Esophagus (tissue), 2 donors: ENCODE measurements around the gene CMTM5. TPM values are rescaled to one million over a fixed set of nuclear protein-coding genes. Genes with fewer than 3 reads are reported as not detected.

Source experiments
- H3K27ac ChIP-seq, 2 donors: one replicate each; pipeline ENCODE4 v1.5.1; 2013; ENCODE audit warnings: low read depth in 2 of 2, mild to moderate bottlenecking in 2 of 2, inconsistent platforms in 1 of 2, low read length in 1 of 2, moderate library complexity in 1 of 2
- H3K27me3 ChIP-seq, 2 donors: one replicate each; pipeline ENCODE4 v1.6.1; 2013; ENCODE audit warnings: low read length in 2 of 2, control low read depth in 1 of 2, mild to moderate bottlenecking in 1 of 2; ENCODE audit not compliant: insufficient read depth in 2 of 2, control insufficient read depth in 1 of 2
- H3K36me3 ChIP-seq, 2 donors: one replicate each; pipeline ENCODE4 v1.6.1; 2013; ENCODE audit warnings: low read length in 1 of 2; ENCODE audit not compliant: control insufficient read depth in 2 of 2, insufficient read depth in 2 of 2
- H3K4me1 ChIP-seq, 2 donors: one replicate each; pipeline ENCODE4 v1.6.1; 2013; ENCODE audit warnings: low read length in 1 of 2; ENCODE audit not compliant: control insufficient read depth in 2 of 2, insufficient read depth in 2 of 2
- H3K4me3 ChIP-seq, 2 donors: one replicate each; pipeline ENCODE4 v1.5.1; 2013; ENCODE audit warnings: low read length in 2 of 2, mild to moderate bottlenecking in 2 of 2, low read depth in 1 of 2, moderate library complexity in 1 of 2
- H3K9me3 ChIP-seq, 2 donors: one replicate each; pipeline ENCODE4 v1.6.1; 2013; ENCODE audit warnings: mild to moderate bottlenecking in 2 of 2, low read depth in 1 of 2, low read length in 1 of 2, moderate library complexity in 1 of 2; ENCODE audit not compliant: control insufficient read depth in 2 of 2, insufficient read depth in 1 of 2
- WGBS, 2 donors: extraction: QIAGEN DNeasy Blood & Tissue Kit; methylation state at CpG; one replicate each; pipeline ENCODE4 v1.1.7; 2013; 5-methylcytosine and 5-hydroxymethylcytosine counted together
- polyA plus RNA-seq, 2 donors: library from polyadenylated mRNA; stranded (reverse); fragments of 200-250 nt; gene quantifications; one replicate each; pipeline ENCODE4 v1.2.3, GENCODE V29; 2013
- donor health status: healthy with polysubstance abuse.
- donor health status: Bipolar disorder and iron deficiency.

CMTM5 gene
- polyA plus RNA-seq, 2 donors: 0.21 TPM; not detected in 1

DNA sequence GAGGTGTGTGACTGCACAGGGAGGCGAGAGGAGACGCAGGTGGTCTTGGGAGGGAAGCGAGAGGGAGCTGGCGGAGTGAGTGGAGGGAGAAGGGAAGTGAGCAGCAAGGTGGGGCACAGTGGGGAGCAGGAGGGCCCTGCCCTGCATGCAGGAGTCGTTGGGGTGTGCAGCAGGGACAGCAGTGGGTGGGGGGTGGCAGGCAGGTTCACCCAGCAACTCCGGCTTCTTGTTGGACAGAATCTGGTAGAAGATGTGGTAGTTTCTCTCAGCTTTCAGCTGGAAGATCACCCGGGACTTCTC is 26.2 kb downstream of the CMTM5 start:
- no peak overlapping the region for H3K27ac ChIP-seq
- no peaks in the 10 kb centered on the region for H3K27me3 ChIP-seq
- no peaks in the 10 kb centered on the region for H3K9me3 ChIP-seq
- WGBS, 2 donors: 59 to 68% methylated on average over 7 of the region's 7 CpGs
- no peaks in the 10 kb centered on the region for H3K4me1 ChIP-seq
- no peak overlapping the region for H3K4me3 ChIP-seq
- H3K36me3 ChIP-seq: no peaks in the 10 kb centered on the region

DNA sequence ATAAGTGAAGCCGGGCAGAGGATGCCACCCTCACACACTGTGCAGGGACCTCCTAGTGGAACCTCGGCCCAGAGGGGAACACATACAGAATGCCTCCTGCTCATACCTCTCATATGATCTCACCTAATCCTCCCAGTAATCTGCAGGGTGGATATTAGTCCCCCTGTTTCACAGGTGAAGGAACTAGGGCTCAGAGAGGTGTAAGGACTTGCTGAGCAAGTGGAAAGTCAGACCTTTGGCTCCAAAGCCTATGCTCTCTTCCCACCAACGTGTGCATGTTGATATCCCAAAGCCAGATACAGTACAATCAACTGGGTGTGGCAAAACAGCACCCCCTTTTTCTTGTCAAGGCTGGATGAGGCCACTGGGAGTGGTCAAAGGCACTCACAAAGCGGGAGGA is 27.1 kb downstream of the CMTM5 start:
- WGBS, 2 donors: 61 to 64% methylated on average over 4 of the region's 4 CpGs
- H3K27ac ChIP-seq: no peak overlapping the region
- no peaks in the 10 kb centered on the region for H3K36me3 ChIP-seq
- no peaks in the 10 kb centered on the region for H3K4me1 ChIP-seq
- no peaks in the 10 kb centered on the region for H3K27me3 ChIP-seq
- no peaks in the 10 kb centered on the region for H3K9me3 ChIP-seq
- H3K4me3 ChIP-seq: no peak overlapping the region

DNA sequence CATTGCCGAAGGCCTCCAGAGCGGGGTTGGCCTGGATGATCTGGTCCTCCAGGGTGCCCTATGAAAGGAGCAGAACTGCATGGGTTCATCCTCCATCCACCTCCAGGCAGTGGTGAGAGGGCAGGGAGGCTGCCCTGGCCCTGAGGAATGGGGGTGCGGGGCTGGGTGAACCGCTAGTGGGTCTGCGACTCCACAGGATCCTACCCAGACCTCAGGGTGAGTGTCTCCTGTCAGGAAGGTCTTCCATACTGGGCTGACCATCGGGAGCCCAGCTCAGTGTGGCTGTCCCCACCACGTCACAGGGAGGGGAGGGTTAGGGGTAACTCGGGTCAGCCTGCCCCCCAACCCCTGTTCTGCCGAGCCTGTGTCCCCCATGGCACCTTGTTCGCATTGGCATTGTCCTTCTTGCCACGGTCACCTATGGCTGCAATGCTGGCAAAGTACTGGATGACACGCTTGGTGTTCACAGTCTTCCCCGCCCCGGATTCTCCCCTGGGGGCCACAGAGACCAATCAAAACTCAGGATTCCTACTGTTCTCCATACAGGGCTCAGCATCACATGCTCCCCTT is 27.6 kb downstream of the CMTM5 start:
- no peaks in the 10 kb centered on the region for H3K27me3 ChIP-seq

DNA sequence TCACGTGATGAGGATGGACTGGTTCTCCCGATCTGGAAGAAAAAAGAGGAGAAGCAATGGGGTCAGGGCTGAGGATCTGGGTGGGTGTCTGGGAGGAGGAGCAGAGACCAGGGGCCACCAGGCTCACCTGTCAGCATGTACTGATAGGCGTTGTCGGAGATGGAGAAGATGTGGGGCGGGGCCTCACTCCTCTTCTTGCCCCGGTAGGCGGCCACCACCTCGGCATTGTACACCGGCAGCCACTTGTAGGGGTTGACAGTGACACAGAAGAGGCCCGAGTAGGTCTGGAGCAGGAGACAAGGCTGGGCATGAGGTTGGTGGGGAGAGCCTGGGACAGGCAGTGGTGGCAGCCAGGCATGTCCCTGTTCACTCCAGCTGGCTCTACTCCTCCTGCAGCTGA is 28.2 kb downstream of the CMTM5 start:
- Histone ChIP-seq H3K4me3 (no peak overlapping the region), H3K36me3 (no peaks in the 10 kb centered on the region), H3K9me3 (no peaks in the 10 kb centered on the region), H3K4me1 (no peaks in the 10 kb centered on the region), H3K27me3 (no peaks in the 10 kb centered on the region), H3K27ac (no peak overlapping the region)
- 77 to 78% methylated on average over 10 of the region's 10 CpGs for WGBS, 2 donors

More for the DNA sequence above, 27.6 kb downstream of the CMTM5 start:
- H3K27ac ChIP-seq: no peak overlapping the region
- H3K4me3 ChIP-seq: no peak overlapping the region
- no peaks in the 10 kb centered on the region for H3K36me3 ChIP-seq
- H3K9me3 ChIP-seq: no peaks in the 10 kb centered on the region
- 86 to 88% methylated on average over 14 of the region's 14 CpGs for WGBS, 2 donors
- no peaks in the 10 kb centered on the region for H3K4me1 ChIP-seq

DNA sequence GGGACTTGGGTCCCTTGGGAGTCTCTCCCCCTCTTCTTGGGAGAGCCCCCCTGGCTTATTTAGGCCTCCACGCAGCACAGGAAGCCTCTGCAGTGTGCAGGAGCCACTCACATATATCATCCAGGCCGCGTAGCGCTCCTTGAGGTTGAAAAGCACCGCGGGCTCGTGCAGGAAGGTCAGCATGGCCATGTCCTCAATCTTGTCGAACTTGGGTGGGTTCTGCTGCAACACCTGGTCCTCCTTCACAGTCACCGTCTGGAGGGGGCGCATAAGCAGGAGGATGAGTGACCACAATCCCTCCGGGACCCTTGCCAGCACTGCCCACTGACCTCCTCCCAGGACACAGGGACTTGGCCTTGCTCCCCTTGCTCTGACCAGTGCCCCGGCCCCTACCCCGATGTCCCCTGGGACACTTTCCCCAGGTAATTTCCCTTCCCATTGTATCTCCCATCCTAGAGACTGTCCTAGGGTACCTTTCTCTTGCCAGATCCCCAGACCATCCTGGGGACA is 28.7 kb downstream of the CMTM5 start:
- Histone ChIP-seq H3K4me1 (no peaks in the 10 kb centered on the region), H3K27me3 (no peaks in the 10 kb centered on the region), H3K9me3 (no peaks in the 10 kb centered on the region), H3K36me3 (no peaks in the 10 kb centered on the region), H3K27ac (no peak overlapping the region), H3K4me3 (no peak overlapping the region)
- WGBS, 2 donors: 87% methylated on average over 13 of the region's 13 CpGs

DNA sequence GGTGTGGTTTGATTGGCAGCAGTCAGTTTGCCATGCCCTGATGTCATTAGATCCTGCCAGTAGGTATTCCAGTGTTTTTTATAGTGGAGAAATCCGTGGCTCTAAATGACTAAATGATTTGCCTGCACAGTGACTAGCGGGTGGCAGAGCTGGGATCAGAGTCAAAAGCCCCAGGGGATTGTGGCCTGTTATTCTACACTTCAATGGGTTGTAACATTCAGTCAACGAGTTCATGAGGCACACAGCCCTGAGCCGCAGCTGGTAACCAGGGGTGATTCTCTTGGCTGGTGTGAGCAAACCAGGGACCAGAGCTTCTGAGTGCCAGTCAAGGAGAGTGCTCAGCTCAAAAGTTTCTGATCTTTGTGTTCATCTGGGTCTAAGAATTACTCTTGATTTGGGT is 29.4 kb downstream of the CMTM5 start:
- H3K4me3 ChIP-seq: no peak overlapping the region
- H3K27ac ChIP-seq: no peak overlapping the region
- no peaks in the 10 kb centered on the region for H3K36me3 ChIP-seq
- H3K9me3 ChIP-seq: no peaks in the 10 kb centered on the region
- WGBS, 2 donors: 33 to 52% methylated on average over 4 of the region's 4 CpGs
- no peaks in the 10 kb centered on the region for H3K4me1 ChIP-seq
- H3K27me3 ChIP-seq: no peaks in the 10 kb centered on the region

DNA sequence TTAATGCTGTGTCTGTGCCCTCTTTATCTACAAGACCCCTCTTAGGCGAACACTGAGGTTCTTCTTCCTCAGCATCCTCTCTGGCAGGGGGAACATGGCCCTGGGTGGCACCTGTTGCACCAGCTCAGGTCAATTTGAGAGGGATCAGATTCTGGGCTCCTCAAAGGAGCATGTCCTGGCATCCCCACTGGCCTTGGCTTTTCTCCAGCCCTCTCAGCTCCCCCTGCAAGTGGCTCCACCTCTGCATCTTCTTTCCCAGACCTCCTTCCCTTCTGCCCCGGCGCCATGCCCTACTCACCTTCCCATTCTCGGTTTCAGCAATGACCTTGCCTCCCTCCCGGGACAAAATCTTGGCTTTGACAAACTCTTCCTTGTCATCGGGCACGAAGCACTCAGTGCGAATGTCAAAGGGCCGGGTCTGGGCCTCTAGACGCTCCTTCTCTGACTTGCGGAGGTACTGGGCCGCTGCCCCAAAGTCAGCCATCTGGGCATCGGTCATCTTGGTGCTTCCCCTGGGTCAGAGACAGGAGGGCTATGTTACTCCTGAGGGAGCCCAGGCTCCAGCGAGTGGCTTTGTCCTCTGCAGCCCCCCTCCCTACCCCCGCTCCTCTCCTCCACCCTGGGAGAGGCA is 30.0 kb downstream of the CMTM5 start:
- no peak overlapping the region for H3K4me3 ChIP-seq
- H3K4me1 ChIP-seq: no peaks in the 10 kb centered on the region
- H3K9me3 ChIP-seq: no peaks in the 10 kb centered on the region
- WGBS, 2 donors: 85 to 90% methylated on average over 15 of the region's 15 CpGs
- H3K27ac ChIP-seq: no peak overlapping the region
- no peaks in the 10 kb centered on the region for H3K27me3 ChIP-seq
- H3K36me3 ChIP-seq: no peaks in the 10 kb centered on the region

DNA sequence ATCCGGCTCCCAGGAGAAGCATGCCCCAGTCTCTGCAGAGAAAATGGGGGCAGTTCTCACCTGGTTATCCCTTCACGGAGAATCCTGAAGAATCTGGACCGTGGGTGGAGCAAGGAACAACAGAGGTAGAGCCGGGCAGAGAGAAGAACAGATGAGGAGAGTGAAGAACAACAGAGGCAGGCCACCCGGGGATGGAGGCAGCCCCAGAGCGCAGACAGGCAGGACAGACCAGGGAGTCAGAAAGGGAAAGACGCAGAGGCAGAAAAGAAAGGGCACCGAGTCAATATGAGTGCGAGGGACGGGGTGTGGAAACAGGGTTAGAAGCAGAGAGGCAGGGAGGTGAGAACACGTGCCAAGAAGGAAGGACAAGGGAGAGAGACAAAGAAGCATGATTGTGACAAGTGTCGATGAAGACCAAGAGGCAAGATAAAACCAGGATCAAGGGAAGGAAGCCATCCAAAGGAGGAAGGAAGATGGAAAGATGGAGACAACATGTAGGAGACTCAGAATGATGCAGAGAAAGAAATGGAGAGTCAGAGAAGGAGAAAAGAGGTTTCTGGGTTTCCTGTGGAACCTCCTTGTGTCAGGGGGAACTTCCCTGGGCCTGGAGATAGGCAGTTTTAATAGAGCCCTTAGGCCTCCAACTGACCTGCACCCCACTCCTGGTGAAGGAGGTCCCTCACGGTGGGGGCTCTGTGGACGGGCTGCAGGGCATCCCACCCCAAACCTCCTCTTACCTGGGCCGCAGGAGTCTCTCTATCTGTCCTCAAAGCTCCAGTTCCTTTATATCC is 30.9 kb downstream of the CMTM5 start, which contains the start of gene MYH6:
Gene MYH6 (minus strand): TSS at position 758 of the 791 bp plus-strand sequence. CDS start 1,050 bp downstream, outside the sequence.
- Histone ChIP-seq H3K27ac (no peak within 1 kb of the TSS), H3K9me3 (no peaks in the 10 kb centered on the region), H3K36me3 (no peaks in the 10 kb centered on the region), H3K27me3 (no peaks in the 10 kb centered on the region), H3K4me1 (no peaks in the 10 kb centered on the region), H3K4me3 (no peak within 1 kb of the TSS)
- WGBS, 2 donors: 79 to 80% methylated on average over 15 of the region's 15 CpGs

DNA sequence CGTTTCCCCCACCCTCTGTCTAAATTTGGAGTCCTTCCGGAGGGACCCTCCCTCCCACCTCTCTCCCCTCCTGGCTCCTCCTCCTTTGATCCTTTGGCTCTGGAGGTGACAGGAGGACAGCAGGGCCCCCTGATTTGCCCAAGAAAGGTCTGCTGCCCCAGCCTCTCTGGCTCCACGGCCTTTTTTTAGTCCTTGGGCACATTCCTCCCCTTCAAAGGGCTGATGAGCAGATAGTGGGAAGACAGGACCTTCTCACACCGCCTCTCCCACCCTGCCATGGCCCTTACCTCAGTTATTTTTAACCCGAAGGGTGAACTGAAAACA is 31.4 kb downstream of the CMTM5 start:
- no peak overlapping the region for H3K27ac ChIP-seq
- no peaks in the 10 kb centered on the region for H3K27me3 ChIP-seq
- no peak overlapping the region for H3K4me3 ChIP-seq
- no peaks in the 10 kb centered on the region for H3K9me3 ChIP-seq
- no peaks in the 10 kb centered on the region for H3K36me3 ChIP-seq
- no peaks in the 10 kb centered on the region for H3K4me1 ChIP-seq
- WGBS, 2 donors: 53 to 66% methylated on average over 5 of the region's 5 CpGs
